Heart left ventricle (tissue), 16 donors: ENCODE data around the gene ISG20L2. TPM values are rescaled to one million over a fixed set of nuclear protein-coding genes. Genes with fewer than 3 reads are reported as not detected.

Experiments
- ATAC-seq, 4 donors: fragments of 200-7000 bp; cut with Tn5 transposase; one replicate each; pipeline ENCODE4 v1.9.1; 2020 to 2022; ENCODE audit warnings: moderate library complexity in 4 of 4, mild to moderate bottlenecking in 3 of 4, moderate number of reproducible peaks in 1 of 4
- DNase-seq, 5 donors: peaks; one replicate each; pipeline ENCODE4 v3.0.0-alpha.2; 2020
- H3K27ac ChIP-seq, 12 donors: fragments of 200-600 bp; sonication (generic) in 4 of 12; one replicate each; pipeline versions ENCODE4 v1.5.0 to v1.8.0; 2016 to 2022; ENCODE audit warnings: mild to moderate bottlenecking in 2 of 12
- H3K27me3 ChIP-seq, 9 donors: fragments of 200-600 bp; sonication (generic) in 2 of 9; one replicate each; pipeline versions ENCODE4 v1.5.1 to v1.8.0; 2016 to 2022; ENCODE audit warnings: mild to moderate bottlenecking in 3 of 9
- H3K36me3 ChIP-seq, 9 donors: fragments of 200-600 bp; sonication (generic) in 2 of 9; one replicate each; pipeline versions ENCODE4 v1.5.0 to v1.8.0; 2018 to 2022; ENCODE audit warnings: mild to moderate bottlenecking in 2 of 9
- H3K4me1 ChIP-seq, 12 donors: fragments of 200-600 bp; sonication (generic) in 4 of 12; one replicate each; pipeline versions ENCODE4 v1.5.0 to v1.8.0; 2016 to 2022; ENCODE audit warnings: mild to moderate bottlenecking in 3 of 12
- H3K4me3 ChIP-seq, 12 donors: fragments of 200-600 bp; sonication (generic) in 4 of 12; one replicate each; pipeline versions ENCODE4 v1.5.0 to v1.8.0; 2017 to 2022; ENCODE audit warnings: mild to moderate bottlenecking in 9 of 12, moderate library complexity in 4 of 12
- H3K9me3 ChIP-seq, 12 donors: fragments of 200-600 bp; sonication (generic) in 4 of 12; one replicate each; pipeline versions ENCODE4 v1.5.0 to v1.8.0; 2016 to 2022; ENCODE audit warnings: mild to moderate bottlenecking in 1 of 12
- CTCF ChIP-seq, 12 donors: fragments of 200-600 bp; sonication (generic) in 4 of 12; IDR thresholded peaks; one replicate each; pipeline versions ENCODE4 v1.5.0 to v1.8.0; 2018 to 2022; ENCODE audit warnings: antibody characterized with exemption in 12 of 12, mild to moderate bottlenecking in 5 of 12
- POLR2A ChIP-seq, 2 donors: fragments of 450-650 bp; IDR thresholded peaks; one replicate each; pipeline ENCODE4 v1.6.1; 2017; ENCODE audit warnings: antibody characterized with exemption in 2 of 2, mild to moderate bottlenecking in 2 of 2, moderate library complexity in 2 of 2
- WGBS, 4 donors: extraction: QIAGEN DNeasy Blood & Tissue Kit in 2 of 4; methylation state at CpG; one replicate each; pipeline versions ENCODE4 v1.1.5 to v1.1.7; 2013 to 2018; 5-methylcytosine and 5-hydroxymethylcytosine counted together
- intact Hi-C, 10 donors: fragments of 100-400 bp; cut with DNase I; formaldehyde crosslinking; loops; one replicate each; pipeline versions ENCODE4 v1.11.1 to v1.14.2; 2022
- polyA plus RNA-seq, 2 donors: library from polyadenylated mRNA; stranded (reverse); fragments of 200-250 nt; gene quantifications; one replicate each; pipeline ENCODE4 v1.2.3, GENCODE V29; 2013
- total RNA-seq, 9 donors: library from RNA; depleted of rRNA in 2 of 9; stranded (reverse); fragments of >200 nt in 2 of 9; fragmentation: NEBNext Ultra II Directional in 3 of 9; extraction: Animal tissue kit (Norgen Biotek cat#: 25700) in 3 of 9; gene quantifications; one replicate each; pipeline versions ENCODE4 v1.1.0 to v1.2.4, GENCODE V29; 2016 to 2023
- donor health status: ischemic (EF 13 %, LVEDD 7.1; RV severe dilation, severe dysfunction).
- donor health status: healthy with polysubstance abuse.
- donor health status: DM: no; HTN: yes; CAD: no.
- donor health status: DM: no; HTN: no; CAD: no.
- donor health status: ischemic (EF 25% LVEDD 6.9; RV normal size, moderate dysfunction).
- donor health status: ischemic (EF 25% LVEDD 5.7; RV mildly dilated, moderate dysfunction).
- donor health status: healthy.
- donor health status: DM: yes; HTN: yes; CAD: no.
- donor health status: ischemic (EF 35%, LVEDD 5.7; RV mildly dilated, moderate dysfunction).
- donor health status: nonischemic (EF 11% LVEDD 7.7; RV severe dilation, severe dysfunction).
- donor health status: DM: yes; HTN: yes; CAD: no.
- donor health status: PGD.
- donor health status: ischemic (EF 29% LVEDD 5.4; RV normal size, mild dysfunction).
- donor health status: nonischemic (EF 23%, LVEDD 6.1; RV moderate dilation, normal function).

ISG20L2 gene
- total and polyA plus RNA-seq, 11 donors: 5.1 to 17.9 (median 12.8) TPM

- Histone ChIP-seq H3K4me3 (peak overlapping the region in 11 of 12 donors; percentile 51 to 92 (median 69)), H3K27me3 (peaks cover 0 to 47% (median 0%) of the 10 kb centered on the region in 9 donors), H3K27ac (peak overlapping the region in 11 of 12 donors; percentile 64 to 98 (median 91)), H3K9me3 (no peaks in the 10 kb centered on the region), H3K36me3 (peaks cover 0 to 23% (median 10%) of the 10 kb centered on the region in 9 donors), H3K4me1 (peaks cover 4 to 51% (median 33%) of the 10 kb centered on the region in 12 donors)
- peak; percentile 80 to 89 (median 85) for DNase-seq
- ATAC-seq: peak; percentile 35 to 79 (median 70)
- TF ChIP-seq CTCF (IDR thresholded peaks at IDR 0.05) (peak; percentile 75 to 98 (median 90)), POLR2A (IDR thresholded peaks at IDR 0.05) (no peak)
- WGBS, 4 donors: 2 to 3% (median 3%) methylated on average over 22 of the region's 22 CpGs
- intact Hi-C loops: loop anchor here (1.0 to 5.0 kb wide), 6 partner anchors 18 to 176 kb away; partner anchors contain the start of gene MEF2D (in 1 of the 10)
These were observed 50.7 kb downstream of the ISG20L2 start for GRCh38 chr1:156677616-156678596.

GRCh38 chr1:156676820-156677615, 51.5 kb downstream of the ISG20L2 start, which contains the start of gene NES:
TSS of gene NES (minus strand) at chr1:156677407. CDS start at chr1:156677264, 143 bp downstream.
- peaks cover 0 to 32% (median 19%) of the 10 kb centered on the region in 9 donors for H3K36me3 ChIP-seq
- no peaks in the 10 kb centered on the region for H3K9me3 ChIP-seq
- intact Hi-C loops: loop anchor here in 5 of 10 donors (1.0 to 5.0 kb wide), 3 partner anchors 17 to 175 kb away; partner anchors contain the start of gene MEF2D (in 1 of the 5)
- WGBS, 4 donors: 0 to 1% (median 1%) methylated on average over 19 to 70 of the region's 70 CpGs
- H3K27me3 ChIP-seq: peaks cover 0 to 47% (median 0%) of the 10 kb centered on the region in 9 donors
- peak; percentile 85 to 92 (median 88) for ATAC-seq
- peaks cover 4 to 58% (median 39%) of the 10 kb centered on the region in 12 donors for H3K4me1 ChIP-seq
- H3K27ac ChIP-seq: peak within 1 kb of the TSS; percentile 84 to 98 (median 91)
- DNase-seq: peak; percentile 86 to 91 (median 90)
- peak within 1 kb of the TSS; percentile 51 to 92 (median 70) for H3K4me3 ChIP-seq
- TF ChIP-seq CTCF (IDR thresholded peaks at IDR 0.05) (no peak), POLR2A (IDR thresholded peaks at IDR 0.05) (peak in 1 of 2 donors; percentile 58)

GRCh38 chr1:156676114-156676819, 52.3 kb downstream of the ISG20L2 start:
- Histone ChIP-seq H3K4me1 (peaks cover 4 to 63% (median 42%) of the 10 kb centered on the region in 12 donors), H3K27me3 (peaks cover 0 to 47% (median 0%) of the 10 kb centered on the region in 9 donors), H3K4me3 (peak overlapping the region; percentile 51 to 92 (median 70)), H3K36me3 (peaks cover 0 to 39% (median 26%) of the 10 kb centered on the region in 9 donors), H3K9me3 (no peaks in the 10 kb centered on the region), H3K27ac (peak overlapping the region; percentile 84 to 98 (median 91))
- peak in 2 of 4 donors; percentile 23 to 33 for ATAC-seq
- no peak for TF ChIP-seq CTCF (IDR thresholded peaks at IDR 0.05)
- no peak for TF ChIP-seq POLR2A (IDR thresholded peaks at IDR 0.05)
- DNase-seq: peak in 1 of 5 donors; percentile 61
- intact Hi-C loops: loop anchor here in 2 of 10 donors (5.0 kb wide), 2 partner anchors 49 to 174 kb away; partner anchors contain the start of gene MEF2D (in 1 of the 2)
- WGBS, 4 donors: 4 to 25% (median 9%) methylated on average over 5 to 49 of the region's 49 CpGs
